HG02852 (cell line): ENCODE data around the gene LRRN4.
"Not testable (repeated sequence)": the region's sequence is repeated elsewhere in the genome, so short reads cannot be mapped to it uniquely, and the experiment has no call there.

Experiments used
- ATAC-seq: cut with Tn5 transposase; IDR thresholded peaks from one replicate; pipeline ENCODE4 v1.9.1; 2021; ENCODE audit warnings: mild to moderate bottlenecking, moderate library complexity; ENCODE audit not compliant: unreplicated experiment

LRRN4 gene

DNA sequence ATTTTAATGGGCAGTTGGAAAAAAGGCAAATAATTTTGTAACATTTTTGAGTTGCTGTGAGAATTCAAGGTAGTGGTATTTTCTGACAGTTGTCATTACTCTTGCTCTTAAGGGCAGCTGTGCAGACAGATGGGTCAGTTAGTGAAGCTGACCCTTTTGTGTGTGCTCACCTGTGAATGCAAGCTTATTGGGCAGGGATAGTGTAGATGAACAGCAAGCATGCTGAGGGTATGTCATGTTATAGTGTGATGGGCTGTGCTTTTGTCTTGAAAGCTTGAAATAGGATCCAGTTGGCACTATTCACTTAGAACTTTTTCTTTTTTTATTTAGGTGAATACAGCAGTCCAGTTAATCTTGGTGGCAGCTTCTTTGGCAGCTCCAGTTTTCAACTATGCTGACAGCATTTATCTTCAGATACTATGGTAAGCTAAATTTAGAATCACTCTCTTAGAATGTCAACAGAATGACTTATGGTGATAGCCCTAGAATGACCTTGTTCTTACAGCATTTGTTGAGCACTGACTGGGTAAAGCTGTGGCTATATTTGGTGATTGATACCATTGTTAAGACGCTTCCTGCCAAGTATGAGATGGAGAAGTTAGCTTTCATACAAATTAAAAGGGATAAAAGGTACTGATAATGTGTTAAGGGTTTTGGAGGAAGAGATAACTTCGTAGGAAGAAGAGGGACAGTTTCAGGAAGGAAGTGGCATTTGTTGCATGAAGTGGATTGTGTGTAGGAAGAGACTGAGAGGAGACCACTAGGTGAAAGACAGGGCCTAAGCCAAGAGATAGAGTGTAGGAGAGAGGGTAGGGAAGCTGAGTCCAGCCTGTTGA lies 19.5 kb downstream of the LRRN4 start:
- no peak for ATAC-seq

DNA sequence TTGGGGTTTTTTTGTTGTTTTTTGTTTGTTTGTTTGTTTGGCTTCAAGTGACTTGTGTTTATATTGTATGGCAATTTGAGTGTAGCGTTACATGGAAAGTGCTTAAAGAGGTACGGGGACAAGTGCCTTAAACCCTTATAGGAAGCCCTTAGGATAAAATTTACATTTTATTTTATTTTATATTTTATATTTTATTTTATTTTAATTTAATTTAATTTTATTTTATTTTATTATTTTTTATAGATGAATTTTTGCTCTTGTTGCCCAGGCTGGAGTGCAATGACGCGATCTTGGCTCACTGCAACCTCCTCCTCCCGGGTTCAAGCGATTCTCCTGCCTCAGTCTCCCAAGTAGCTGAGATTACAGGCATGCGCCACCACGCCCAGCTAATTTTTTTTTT lies 21.0 kb downstream of the LRRN4 start:
- ATAC-seq: not testable (repeated sequence)

DNA sequence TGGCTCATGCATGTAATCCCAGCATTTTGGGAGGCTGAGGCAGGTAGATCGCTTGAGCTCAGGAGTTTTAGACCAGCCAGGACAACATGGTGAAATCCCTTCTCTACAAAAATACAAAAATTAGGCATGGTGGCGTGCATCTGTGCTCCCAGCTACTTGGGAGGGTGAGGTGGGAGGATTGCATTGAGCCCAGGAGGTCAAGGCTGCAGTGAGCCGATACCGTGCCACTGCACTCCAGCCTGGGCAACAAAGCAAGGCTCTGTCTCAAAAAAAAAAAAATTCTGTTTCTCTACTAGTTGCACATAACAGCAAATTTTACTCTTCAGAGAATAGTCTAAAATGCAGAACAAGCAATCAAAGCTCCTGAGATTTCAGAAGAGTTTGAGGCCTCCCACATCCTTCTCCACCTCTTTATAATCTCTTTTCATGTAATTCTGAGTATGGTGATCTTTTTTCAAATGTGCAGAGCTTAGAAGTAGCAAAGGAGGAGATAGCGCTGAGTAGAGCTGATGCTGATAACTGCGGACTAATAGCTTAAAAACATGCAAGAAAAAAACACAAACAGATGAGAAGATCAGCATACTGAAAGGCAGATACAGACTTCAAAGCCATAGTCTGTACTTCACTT lies 23.3 kb downstream of the LRRN4 start:
- ATAC-seq: no peak

DNA sequence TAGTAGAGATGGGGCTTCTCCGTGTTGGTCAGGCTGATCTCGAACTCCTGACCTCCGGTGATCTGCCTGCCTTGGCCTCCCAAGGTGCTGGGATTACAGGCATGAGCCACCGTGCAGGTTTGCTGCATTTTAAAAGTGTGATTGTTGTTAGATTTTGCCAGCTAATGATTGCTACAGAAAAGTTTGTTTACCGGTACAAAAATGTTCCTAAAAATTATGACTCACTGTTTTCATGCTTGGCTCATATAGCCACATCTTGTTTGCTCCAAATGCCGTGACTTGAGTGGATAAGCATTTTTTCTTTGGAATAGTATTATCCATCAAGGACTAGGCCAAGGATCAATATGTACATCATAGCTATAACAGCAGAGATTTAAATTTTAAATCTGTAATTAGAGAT lies 24.3 kb downstream of the LRRN4 start:
- ATAC-seq: no peak

DNA sequence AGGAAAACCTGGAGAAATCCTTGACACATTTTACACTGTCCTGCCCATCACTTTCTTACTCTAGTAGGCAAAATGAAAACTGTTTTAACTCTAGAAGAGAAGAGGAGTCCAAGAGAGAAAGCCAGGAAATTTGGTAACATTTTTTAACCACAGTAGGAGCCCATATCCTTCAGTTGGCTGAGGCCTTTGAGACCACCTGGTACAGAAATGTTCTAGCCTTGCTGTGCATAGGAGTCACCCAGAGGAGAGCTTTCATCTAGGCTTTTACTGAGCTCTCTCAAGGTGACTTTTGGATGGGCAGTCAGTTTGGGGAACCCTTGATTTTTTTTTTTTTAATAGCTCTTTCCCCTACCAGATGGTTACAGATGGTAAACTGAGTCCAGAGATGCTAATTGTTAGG lies 25.0 kb downstream of the LRRN4 start:
- ATAC-seq: no peak

DNA sequence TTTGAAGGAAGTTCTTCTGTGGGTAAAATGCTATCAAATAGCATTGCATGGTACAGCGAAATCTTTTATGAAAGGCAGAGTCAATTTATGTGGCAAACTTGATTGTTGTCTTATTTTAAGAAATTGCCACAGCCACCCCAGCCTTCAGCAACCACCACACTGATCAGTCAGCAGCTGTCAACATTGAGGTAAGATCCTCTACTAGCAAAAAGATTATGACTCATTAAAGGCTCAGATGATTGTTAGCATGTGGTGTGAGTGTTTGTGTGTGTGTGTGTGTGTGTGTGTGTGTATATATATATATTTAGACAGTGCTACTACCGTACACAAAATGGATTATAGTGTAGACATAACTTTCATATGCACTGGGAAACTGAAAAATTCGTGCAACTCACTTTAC lies 27.8 kb downstream of the LRRN4 start:
- no peak for ATAC-seq

DNA sequence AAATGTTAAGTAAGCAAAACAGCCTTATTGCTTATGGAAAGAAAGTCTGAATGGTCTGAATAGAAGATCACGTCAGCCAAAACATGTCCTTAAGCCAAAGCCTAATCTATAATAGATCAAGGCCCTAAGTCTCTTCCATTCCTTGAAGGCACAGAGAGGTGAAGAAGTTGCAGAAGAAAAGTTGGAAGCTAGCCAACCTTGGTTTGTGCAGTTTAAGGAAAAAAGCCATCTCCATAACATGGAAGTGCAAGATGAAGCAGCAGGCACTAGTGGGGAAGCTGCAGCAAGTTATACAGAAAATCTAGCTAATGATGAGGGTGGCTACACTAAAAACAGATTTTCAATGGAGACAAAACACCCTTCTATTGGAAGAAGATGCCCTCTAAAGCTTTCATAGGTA lies 29.1 kb downstream of the LRRN4 start:
- ATAC-seq: no peak

DNA sequence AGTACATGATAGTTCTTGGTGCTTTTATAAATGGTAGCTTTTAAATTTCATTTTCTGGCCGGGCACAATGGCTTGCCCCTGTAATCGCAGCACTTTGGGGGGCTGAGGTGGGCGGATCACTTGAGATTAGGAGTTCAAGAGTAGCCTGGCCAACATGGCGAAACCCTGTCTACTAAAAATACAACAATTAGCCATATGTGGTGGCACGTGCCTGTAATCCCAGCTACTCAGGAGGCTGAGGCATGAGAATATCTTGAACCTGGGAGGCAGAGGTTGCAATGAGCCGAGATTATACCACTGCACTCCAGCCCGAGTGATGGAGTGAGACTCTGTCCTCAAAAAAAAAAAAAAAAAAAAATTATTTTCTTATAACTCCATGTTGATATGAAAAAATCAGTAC lies 36.0 kb downstream of the LRRN4 start:
- ATAC-seq: no peak

DNA sequence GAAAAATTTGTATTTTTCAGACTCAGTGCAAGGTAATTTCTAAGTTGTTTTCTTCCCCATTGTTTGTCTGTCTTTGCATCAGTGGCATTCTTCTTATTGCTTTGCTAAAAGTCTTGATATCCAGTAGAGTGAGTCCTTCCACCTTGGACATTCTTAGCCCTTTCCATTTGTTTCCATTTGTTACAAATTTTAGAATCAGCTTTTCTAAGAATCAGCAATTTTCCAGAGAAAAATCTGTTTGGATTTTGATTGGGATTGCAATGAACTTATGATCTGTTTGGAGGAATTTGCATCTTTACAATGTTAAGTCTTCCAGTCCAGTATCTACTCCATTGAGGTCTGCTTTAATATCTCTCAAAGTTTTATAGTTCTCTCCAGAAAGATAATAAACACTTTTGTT lies 36.4 kb downstream of the LRRN4 start:
- no peak for ATAC-seq

DNA sequence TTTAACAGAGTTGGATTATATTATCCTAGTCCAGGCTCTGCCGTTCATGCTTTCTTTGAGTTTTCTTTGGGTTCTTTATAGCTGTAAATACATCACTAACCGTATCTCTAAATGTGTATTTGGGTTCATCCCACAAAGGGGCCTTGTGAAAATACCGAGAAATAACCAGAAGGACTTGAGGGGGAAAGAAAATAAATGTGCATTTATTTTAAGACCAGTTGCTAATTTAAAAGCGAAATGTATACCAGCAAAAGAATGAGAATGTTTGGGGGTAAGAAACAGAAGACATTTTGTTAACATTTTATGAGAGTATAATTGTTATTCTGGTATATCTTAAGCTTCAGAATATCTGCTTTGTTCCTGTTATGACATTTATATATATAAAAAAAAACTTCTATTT lies 38.9 kb downstream of the LRRN4 start:
- no peak for ATAC-seq

DNA sequence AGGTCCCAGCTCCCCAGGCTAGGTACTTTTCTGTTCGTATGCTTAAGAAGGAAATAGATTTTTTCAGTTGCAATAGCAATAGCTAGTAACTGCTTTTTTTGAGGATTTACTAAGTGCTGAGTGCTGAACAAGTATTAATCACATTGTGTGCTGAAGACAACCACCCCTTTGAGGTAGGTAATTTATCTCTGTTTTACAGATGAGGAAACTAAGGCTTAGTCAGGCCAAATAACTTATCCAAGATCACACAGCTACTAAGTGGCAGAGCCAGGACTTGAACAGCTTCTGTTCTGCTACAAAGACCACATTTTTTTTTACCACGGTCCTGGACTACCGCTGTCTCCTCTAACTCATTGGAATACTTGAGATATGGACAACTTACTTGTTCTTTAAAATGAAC lies 39.8 kb downstream of the LRRN4 start:
- ATAC-seq: no peak

DNA sequence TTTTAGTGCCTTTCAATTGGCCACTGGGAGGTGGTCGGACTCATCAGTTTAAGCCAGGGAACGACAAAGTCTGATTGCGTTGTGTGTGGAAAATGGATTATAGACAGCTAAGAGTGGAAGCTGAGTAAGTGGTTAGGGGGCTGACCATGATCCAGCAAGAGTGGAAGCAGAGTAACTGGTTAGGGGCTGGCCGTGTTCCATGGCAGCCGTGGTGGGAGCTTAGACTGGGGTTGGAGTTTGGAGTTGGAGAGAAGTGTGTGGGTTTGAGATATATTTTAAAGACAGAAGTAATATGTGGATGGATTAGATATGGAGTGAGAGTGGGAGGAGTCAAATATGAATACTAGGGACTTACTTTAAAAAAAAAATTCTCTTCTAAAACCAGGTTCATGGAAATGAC lies 41.7 kb downstream of the LRRN4 start:
- ATAC-seq: no peak

DNA sequence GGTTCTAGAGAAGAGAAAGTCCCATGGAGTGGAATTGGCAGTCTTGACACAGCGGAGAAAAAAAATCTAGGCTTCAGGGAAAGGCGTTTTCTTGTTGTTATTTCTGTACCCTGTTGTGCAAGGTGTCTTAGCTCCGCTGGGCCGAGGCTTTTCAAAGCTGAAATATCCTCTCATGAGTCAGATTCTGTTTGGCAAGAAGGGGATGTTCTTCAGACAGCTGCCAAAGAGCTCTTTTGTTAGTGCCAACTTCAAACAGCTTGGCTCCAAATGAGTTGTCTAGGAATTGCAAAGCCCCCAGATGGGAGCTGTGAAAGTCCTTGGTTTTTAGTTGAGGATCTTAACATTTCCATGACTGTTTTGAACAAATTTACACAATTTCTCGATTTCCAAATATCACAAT lies 45.6 kb downstream of the LRRN4 start:
- no peak for ATAC-seq

DNA sequence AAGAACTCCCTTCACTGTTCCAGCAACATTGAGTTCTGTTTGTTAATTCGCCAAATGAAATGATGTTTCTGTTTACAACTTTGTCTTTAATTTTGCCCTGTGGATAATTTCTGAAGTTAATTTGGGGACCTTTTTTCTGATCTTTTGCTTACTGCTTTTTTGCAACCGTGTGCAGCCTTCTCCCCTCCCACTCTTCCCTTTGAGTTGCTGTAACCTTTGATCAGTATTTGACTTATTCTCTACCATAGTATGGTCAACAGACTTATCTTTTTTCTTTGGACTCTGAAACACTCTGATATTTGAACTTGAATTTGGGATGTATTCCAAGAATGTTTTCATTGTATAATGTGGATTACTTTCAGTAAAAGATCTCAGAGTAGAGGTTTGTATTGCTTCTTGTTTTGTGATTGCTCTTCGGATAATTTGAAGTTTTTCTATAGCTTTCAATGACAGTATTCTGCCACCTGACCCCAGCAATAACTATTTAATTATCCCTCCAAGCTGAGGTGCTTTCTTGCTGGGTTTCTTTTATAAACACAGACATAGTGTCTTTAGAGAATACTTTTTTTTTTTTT lies 46.2 kb downstream of the LRRN4 start:
- no peak for ATAC-seq

DNA sequence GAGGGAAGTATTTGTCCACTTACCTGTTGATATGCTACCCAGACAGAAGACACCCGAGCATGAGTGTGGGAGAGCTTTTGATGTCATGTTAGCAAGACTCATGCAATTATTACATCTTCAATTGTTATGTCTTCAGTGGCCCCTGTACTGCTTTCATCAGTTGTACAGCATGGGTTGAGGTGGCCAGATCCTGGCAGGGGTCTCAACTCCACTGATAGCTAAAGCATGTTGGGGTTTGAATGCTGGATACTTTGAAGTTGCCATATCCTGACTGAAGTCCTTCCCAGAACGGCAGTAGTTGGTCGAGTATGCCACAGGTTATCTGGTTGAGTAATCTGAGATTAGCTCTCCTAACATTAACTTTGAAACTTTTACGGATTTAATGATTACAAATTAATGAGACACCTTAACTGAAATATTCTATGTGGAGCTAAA lies 46.7 kb downstream of the LRRN4 start:
- no peak for ATAC-seq

DNA sequence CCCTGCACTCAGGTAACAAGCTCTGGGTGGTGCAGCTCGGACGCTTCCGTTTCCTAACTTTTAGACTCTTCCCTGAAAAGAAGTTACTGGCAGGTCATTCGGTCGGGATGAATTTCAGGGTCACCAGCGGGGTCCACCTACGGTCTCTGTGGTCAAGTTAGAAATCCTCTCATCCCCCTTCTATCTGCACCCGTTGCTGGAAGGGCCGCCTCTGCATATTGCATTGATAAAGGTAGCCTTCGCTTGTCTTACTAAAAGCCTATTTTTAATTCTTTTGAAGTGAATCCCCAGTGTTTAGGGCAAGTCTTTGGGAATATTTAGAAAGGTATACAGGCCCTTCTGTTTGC lies 47.3 kb downstream of the LRRN4 start:
- no peak for ATAC-seq

DNA sequence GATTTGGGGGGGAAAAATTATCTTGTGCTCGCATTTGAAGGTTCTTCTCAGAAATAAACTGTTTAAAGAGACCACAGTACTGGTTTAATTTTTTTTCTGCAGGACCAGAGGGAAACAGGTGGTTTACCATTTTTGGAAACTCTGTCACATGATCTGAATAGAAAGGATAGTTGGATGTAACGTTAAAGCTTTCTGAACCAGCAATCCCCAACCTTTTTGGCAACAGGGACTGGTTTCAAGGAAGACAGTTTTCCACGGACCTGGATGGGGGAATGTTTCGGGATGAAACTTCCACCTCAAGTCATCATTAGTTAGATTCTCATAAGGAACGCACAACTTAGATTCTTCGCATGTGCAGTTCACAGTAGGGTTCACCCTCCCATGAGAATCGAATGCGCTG lies 53.0 kb downstream of the LRRN4 start:
- ATAC-seq: no peak

DNA sequence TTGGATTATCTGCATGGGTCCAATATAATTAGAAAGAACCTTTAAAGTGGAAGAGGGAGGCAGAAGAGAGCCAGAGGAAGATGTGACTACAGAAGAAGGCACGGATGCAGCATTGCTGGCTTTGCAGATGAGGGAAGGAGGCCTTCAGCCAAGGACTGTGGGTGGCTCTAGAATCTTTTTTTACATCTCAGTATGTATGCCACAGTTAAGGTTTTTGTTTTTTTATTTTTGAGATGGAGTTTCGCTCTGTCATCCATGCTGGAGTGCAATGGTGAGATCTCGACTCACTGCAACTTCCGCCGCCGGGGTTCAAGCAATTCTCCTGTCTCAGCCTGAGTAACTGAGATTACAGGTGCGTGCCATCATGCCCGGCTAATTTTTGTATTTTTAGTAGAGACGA lies 54.1 kb downstream of the LRRN4 start:
- ATAC-seq: no peak

DNA sequence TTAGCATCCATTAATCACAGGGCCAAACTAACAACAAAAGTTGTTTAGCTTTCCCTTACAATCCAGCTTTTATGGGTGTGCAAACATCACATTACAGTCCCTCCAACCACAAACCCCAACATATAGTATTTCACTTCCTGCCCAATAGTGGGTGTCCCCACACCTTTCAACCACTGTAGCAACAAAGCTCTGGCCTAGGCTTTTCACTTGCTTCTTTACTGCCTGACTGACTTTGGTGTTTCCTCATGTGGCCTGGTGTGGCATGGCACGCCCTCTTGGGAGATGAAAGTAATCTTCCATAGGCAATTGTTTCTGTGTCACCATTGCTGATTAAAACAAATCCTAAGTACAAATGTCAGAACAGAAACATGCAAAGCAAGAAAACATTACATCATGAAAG lies 57.1 kb downstream of the LRRN4 start:
- ATAC-seq: peak; percentile 99

DNA sequence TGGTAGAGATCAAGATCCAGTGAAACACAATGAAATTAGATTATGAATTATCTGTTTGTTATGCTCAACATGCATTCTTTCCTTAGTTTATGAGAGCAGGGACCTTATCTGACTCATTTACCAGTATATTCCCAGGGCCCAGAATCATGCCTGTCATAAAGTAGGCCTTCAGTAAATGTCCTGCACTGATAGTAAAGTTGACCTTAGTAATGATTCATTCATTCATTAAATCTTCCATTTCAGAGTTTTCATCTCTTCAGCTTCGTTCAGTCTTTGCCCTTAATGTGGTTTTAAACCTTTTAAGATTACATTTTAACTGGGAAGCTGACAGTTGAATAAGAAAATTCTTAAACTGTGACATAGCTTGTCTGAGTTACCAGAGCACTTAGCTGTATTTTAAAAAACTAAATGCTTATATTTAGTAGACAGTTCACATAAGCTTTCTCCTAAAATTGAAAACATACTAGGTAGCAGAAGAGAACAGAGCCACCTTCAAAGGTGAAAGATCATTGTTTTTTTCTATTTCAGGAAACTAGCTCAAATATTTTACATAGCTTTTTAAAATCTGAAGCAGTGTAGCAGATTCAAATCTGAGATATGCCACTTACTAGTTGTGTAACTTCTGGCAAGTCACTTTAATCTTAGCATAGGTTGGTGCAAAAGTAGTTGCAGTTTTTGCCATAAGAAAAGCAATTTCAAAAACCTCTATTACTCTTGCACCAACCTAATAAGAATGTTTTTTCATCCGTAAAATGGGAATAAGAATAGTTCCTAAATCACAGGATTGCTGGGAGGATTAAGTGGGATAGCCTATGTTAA lies 62.0 kb downstream of the LRRN4 start:
- ATAC-seq: no peak

DNA sequence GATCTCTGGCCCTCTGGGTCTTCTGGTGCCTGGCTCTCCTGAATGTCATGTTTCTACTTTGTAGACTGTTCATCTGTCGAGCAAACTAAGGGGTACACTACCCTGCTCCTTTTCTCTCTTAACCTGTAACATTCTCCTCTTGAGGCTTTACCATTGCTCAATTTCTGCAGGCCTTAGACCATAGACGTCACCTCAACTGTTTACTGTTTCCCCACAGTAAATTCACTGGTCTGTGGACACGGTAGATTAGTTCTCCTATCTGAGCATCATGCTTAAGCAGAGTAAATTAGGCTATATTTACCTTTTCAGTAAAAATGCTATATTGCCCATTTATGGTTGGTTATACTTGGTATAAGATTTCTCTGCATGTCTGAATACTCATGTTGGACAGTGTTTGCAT lies 62.9 kb downstream of the LRRN4 start:
- no peak for ATAC-seq
